GM18508 (cell line): Measurements from ENCODE around the gene FZD2.
"Not testable (repeated sequence)": the region's sequence is repeated elsewhere in the genome, so short reads cannot be mapped to it uniquely, and the experiment has no call there.

Experiments used
- ATAC-seq: cut with Tn5 transposase; IDR thresholded peaks from one replicate; pipeline ENCODE4 v1.9.1; 2021; ENCODE audit warnings: moderate number of reproducible peaks; ENCODE audit not compliant: insufficient read depth, unreplicated experiment

The FZD2 gene

DNA sequence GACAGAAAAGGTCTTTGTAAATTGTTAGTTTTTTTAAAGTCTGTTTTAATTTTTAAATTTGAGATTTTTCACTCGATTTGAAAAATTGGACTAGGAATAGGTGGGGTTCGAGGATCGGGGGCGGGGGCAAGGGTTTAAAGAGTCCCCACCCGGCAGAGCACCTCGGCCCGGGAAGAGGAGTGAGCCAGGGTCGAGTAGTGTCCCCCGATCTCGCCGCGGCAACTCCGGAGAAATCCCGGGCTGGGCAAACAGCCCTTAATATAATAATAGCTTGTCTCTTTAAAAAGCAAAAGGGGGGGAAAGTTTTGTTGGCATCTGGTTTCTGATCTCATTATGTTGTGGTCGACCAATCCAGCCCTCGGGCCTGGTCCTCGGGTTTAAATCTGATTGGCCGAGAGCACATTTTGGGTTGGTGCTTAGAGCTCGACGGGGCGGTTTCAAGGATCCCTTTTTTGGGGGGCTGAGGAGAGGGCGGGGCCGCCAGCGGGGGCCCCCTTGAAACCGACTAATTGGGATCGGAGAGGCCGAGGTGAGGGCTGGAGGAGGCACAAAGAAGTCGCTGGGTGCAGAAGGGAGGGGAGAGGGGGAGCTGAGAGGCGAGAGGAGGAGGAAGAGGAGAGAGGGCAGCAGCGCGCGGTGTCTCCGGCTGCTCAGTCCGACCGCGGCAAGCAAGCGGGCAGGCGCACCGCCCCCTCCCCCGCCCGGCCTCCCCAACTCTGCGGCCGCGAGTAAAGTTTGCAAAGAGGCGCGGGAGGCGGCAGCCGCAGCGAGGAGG, at the start of gene FZD2:
Gene FZD2, plus strand, starts transcription at position 653 of the 775 bp plus-strand sequence. CDS start 205 bp downstream, outside the sequence.
- no peak for ATAC-seq

DNA sequence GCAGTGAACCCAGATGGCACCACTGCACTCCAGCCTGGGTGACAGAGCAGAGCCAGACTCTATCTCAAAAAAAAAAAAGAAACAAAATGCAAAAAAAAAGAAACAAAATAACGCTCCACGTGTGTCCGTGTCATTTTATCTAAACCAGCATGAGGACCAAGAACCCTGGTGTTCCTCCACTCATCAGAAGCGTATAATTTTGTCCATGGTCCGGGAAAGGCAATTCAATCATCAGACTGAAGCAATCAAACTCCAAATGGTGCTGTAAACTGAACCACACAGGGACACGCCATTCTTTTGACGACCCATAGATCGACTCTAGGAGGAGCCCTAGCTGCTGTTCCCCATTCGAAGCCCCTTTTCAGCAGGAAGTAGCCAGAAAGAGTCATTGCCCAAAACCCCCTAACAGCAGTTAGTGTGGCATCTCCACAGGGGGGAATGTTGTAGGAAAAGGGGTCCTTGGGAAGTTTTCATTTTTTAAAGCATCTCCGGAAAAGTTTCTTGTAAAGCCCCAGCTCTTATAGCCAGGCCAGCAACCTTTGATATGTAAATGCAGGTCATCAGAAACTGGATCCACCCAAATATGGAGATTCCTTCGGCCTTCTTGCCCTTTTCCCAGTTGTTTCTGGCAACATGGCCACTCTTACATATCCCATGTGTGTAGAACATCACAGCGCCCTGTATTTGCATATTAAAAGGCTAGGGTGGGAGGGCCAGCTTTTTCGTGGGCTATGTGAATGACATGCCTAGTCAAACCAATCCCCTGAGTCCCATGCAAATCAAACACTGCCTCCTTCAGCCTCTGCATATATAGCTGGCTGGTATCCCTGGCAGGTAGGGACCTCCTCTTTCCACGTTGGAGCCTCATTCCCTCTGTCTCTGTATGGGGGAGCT, 45.8 kb upstream of the FZD2 start:
- not testable (repeated sequence) for ATAC-seq

DNA sequence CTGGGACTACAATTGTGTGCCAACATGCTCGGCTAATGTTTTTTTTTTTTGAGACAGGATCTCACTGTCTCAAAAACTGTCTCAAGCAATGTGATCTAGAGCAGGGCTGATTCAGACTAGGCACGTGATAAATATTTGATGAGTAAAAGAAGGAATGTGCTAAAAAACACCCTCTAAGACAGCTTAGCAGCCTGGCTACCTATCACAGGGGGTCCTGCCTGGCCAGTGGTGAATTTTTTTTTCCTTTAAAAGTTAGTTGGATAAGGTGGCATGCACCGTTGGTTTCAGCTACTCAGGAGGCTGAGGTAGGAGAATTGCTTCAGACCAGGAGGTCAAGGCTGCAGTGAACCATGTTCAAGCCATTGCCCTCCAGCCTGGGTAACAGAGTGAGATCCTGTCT, 39.3 kb upstream of the FZD2 start:
- ATAC-seq = no peak

DNA sequence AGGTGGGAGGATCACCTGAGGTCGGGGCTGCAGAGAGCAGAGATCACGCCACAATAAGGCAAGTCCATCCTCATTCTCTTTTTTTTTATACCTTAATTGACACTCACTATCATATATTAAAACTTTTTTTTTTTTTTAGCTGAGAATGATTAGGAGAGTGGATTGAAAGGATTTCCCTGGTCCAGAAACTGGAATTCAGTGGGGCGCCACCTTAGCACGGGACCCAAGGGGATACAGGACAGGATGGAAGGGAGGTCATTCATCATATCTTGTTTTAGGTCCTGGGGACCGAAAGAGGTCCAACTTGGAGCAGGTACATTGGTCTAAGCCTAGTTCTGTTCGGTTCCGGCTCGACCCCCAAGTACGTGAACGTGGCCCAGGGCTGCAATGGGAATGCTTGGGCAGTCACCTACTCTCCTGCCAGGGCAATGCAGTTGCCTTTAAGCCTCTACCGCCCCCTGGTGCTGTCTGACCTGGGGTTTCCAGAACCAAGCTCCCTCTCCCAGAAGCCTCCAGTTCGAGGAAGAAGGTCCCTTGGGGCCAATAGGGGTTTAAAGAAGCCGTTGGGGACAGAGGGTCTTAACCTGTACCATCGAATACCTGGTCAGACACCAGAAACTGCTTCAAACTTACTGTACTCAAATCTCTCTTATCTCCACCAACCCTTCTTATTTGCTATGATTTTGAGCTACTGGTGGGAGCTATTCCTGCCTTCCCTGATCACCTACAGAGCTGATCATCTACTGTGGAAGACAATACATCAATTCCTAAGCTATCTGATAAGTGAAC, 34.2 kb upstream of the FZD2 start:
- no peak for ATAC-seq

DNA sequence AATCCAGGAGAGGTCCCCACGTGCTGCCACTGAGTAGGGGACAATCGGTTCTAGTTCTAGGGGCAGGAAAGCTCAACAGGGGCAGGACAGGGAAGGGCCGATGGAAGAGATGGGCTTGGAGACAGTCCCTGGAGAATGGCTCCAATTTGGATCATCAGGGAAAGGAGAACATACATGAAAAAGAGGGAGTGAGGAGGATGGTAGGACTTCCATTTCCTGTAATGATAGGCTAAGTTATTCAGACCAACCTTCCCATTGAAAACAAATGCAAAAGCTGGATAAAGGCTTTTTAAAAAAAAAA, 33.7 kb upstream of the FZD2 start:
- ATAC-seq = no peak

DNA sequence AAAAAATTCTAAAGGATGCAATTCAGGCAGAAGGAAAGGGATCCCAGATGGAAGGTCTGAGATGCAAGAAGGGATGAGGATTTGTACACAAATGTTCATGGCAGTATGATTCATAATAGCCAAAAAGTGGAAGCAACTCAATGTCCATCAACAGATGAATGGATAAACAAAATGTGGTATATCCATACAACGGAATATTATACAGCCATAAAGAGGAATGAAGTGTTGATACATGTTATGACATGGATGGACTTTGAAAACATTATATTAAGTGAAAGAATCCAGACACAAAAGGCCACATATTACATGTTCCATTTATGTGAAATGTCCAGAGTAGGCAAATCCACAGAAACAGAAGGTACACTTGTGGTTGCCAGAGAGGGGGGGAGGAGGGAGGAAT, 30.2 kb upstream of the FZD2 start:
- no peak for ATAC-seq

DNA sequence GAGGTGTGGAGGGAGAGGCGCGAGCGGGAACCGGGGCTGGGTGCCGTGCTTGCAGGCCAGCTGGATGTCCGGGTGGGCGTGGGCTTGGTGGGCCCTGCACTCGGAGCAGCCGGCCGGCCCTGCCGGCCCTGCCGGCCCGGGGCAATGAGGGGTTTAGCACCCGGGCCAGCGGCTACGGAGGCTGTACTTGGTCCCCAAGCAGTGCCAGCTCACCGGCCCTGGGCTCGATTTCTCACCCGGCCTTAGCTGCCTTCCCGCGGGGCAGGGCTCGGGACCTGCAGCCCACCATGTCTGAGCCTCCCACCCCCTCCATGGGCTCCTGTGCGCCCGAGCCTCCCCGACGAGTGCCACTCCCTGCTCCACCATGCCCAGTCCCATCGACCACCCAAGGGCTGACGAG, 29.3 kb upstream of the FZD2 start:
- ATAC-seq = no peak

DNA sequence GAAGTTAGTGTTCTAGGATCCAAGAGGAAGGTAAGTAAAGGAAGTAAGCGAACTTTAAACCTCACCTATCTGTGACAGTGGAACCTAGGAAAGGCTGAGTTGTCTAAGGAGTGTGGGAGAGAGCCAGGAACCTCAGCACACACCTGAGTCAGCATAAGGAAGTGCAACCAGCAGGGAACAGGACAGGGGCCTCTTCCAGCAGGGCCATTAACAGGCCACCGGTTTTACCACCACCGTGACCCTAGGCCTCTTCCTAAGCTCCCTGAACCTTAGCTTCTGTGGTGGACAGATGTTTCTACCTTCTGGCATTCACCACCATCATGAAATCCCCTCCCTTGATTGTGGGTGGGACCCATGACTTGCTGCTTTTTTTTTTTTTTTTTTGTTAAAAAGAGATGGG, 27.4 kb upstream of the FZD2 start:
- ATAC-seq = no peak

DNA sequence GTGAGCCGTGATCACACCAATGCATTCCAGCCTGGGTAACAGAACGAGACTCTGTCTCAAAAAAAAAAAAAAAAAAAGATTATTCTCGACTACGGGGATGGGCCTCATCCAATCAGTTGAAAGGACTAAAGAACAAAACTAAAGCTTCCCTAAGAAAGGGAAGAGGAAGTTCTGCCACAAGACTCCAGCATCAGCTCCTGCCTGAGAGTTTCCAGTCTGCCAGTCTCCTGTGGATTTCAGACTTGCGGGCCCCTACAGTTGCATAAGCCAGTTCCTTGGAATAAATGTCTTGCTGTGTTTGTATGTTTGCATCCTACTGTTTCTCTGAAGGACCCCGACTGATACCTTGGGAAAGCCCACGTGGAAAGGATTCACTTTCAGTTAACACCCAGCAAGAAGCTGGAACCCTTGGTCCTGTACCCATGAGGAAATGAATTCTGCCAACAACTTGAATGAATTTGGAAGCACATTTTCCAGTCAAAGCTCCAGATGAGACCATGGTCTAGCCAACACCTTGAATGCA, 26.3 kb upstream of the FZD2 start:
- no peak for ATAC-seq

DNA sequence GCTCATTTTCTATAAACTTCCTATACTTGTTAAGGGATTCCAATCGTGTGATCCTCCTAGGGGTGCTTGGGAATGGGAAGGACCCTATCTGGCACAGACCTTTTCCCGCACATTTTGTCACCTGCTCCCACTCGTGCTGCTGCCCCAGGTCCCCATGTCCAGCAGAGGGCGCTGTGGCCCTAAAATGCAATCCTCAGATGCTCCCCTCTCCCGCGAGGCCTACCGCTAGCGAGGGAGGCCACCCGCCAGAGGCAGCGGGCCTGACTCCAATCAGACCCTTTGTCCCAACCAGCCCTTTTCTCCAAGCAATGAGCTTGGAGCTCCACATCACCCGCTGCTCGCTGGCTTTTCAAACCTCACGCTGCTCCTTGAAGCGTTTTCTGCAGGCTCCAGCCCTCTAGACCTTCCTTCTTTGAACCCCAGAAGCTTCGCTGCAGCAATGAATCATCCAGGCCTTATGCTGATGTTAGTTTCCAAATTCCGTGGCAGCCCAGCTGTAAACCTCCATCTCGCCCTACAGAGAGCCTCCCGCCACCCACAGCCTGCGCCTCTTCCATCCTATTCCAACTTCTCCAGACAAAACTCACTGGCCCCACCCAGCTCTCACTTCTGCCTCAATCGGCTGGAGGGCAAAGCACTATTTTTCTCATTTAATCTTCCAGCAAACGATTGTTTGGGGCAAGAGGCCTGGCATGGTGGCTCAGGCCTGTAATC, 23.6 kb upstream of the FZD2 start:
- ATAC-seq = no peak

DNA sequence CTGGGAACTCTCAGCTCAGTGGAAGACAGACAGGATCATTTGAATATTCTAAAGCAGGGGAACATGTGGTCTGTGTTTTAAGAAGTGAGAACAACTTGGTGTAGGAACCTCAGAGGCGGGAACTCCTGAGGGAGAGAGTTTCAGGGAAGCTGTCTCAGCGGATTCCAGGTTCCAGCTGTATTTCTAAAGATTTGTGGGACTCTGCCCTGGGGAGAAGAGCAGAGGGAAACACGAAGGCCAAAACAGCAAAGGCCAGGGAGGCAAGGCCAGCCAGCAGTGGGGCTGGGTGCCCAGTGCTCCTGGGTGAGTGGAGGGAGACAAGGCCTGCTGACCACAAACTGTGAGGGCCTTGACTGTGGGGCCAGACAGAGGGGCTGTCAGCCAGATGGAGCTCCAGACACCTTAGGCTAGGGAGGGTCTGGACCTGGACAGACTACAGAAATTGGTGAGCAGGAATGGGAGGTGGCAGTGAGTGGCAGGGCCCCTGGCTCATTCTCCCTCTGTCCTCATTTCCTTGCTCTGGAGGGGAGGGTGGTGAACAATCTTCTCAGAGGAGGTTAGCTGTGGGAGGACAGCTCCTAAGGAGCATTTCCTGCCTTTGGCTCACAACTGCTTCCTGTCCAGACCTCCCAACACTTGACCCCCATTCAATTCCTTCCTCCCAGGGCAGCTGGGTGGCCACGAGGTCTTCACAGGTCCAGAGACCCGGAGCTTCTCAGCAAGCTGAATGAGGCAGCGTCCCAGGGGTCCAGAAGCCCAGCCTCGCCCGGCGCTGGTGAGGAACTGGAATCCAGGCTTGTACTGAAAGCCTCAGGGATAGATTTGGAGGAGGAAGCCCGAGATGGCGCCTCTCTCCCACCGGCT, 21.0 kb upstream of the FZD2 start:
- ATAC-seq = no peak

DNA sequence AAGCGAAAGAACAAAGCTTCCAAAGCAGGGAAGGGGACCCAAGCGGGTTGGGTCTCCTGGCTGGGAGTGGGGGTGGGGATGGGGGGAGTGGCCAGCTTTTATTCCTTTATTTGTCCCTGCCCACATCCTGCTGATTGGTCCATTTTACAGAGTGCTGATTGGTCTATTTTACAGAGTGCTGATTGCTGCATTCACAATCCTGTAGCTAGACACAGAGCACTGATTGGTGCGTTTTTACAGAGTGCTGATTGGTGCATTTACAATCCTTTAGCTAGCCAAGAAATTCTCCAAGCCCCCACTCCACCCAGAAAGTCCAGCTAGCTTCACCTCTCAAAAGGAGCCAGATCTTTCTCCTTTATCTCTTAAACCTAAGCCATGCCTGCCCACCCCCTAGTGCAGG, 19.4 kb upstream of the FZD2 start:
- ATAC-seq = not testable (repeated sequence)

DNA sequence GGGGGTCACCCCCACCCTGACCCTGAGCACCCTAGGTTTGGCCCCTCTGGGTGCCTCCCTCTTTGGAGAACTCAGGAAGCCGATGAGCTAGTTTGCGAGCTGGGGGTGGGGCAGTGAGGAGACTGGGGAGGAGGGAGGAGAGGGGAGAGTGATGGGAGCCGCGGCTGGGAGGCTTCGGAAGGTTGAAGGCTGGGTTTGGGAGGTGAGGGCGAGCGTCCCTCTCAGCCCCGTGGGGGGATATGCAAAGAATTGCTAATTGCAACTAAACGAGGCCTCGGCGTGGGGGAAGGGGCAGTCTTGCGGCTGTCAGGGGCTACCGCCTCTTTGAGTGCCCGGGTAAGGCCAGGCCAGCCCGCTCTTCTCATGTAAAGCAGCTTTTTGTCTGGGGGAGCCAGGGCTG, 17.6 kb upstream of the FZD2 start:
- ATAC-seq = no peak

DNA sequence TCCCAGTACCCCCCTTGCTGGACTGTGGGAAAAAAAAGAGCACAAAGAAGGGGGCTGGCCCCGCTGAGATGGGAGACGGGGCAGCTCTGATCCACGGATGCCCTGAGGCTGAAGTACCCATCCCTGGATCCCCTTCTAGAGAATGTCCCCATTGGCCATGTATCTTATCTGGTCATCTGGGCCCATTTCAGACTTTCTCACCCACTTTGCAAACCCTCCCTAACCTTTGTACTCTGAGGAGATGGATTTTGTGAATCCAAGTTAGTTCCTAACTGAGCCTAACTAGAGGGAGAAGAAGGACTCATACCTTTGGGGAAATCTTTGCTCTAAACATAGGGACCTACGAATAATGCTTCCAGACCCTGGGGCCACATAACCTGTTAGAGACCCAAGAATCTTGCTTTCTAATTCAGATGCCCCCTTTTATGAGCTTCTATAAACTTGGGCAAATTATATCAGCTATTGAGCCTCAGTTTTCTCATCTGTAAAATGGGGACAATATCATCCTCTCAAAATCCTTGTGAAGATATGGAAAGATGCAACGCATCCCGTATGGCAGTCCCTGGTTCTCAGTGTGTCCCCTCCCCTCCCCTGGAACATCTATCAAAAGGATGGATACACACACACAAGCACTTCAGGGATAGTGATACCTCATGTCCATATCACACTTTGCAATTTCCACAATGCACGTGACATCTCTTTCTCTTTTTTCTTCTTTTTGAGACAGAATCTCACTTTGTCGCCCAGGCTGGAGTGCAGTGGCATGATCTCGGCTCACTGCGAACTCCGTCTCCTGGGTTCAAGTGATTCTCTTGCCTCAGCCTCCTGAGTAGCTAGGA, 16.8 kb upstream of the FZD2 start:
- no peak for ATAC-seq

DNA sequence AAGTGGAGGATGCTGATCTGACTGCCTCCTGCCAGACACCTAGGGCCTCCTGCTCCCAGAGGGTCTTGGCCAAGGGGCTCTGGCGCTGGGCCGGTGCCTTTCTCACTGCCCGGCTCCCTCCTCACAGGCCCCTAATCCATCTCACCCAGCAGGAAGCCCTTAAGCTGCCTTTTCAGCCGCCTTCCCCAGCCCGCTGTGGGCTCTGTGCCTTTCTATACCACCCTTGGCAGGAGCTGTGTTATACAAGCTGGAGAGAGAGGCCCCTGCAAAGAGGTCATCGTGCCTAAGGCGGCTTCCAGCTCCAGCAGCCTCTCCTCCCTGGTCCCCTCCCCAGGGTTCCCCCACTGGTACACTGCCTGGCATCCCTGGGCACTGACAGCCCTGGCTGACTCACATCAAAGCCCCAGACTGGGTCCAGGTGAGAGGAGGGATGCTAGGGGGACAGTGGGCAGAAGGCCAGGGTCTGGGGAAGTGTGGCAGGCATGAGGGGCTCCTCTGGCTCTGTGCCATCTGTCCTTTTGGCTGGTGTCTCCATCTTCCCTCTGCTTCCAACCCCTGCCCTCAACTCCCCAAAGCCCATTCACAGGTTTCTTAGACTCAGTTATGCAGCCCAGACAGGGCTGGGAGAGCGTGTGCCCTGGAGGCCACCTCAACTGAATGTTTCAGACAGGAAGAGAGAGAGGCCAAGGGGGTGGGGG, 15.3 kb upstream of the FZD2 start:
- ATAC-seq = no peak

DNA sequence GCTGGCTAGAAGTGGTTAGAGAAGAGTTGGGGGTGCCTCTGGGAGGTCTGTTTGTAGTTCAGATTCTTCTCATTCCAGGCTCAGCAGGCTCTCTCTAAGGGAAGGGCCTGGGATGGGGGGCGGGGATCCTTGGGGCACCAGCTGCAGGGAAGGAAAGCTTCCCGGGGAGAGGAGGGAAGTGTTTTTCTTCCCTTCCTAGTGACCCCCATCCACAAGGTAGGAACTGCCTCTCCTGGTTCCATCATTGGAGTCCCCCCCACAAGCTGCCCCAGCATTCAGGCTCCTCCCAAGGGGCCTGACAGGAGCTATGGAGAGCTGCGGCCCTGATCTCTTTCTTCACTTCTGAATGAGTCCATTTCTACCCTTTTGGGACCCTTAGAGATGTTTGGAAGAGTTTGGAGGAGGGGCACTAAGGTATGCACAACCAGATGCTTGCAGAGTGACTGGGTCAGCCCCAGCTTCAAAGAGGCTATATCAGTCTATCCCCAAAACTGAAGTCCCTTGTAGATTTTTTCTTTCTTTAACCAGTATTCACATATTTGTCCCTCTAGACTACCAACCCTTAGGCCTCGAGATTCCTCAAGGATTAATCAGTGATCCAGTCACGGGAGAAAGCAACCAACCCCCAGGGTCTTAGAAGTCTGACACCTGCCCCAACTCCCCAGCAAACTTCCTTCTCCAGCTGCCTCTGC, 13.9 kb upstream of the FZD2 start:
- no peak for ATAC-seq

DNA sequence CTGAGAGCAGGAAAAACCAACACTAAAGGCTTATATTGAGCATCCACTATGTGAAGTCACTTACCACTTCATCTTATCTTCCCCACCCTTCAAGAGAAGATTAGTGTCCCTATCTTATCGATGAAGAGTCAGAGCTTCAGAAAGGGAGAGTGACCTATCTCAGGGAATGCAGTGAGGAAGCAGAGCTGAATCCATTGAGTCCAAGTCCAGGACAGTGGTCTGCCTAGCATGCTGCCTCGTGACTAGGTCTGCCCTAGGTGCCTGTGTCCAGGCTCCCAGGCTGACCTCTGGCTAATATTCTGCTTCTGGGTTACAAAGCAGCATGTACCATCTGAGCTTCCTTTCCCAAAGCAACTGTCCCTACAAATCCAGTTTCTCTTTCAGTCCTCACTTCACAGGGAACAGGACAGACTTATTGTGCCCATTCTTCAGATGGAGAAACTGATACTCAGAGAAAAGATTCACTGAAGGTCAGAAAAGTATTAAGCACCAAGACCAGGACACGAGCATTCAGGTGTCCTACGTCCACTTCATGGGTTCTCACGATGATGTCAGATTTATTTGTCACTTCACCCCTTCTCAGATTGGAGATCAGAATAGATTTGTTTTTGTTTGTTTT, 13.3 kb upstream of the FZD2 start:
- no peak for ATAC-seq
